ENCODE data around the gene C2orf69. TPM values are rescaled to one million over a fixed set of nuclear protein-coding genes. Genes with fewer than 3 reads are reported as not detected.

The C2orf69 gene
- total and polyA plus RNA-seq, 3 donors from 2014 or later: 16.8 to 21.7 (median 19.8) TPM

- H3K4me1 ChIP-seq: no peaks in the 10 kb centered on the region
- H3K27ac ChIP-seq: no peak overlapping the region
- no peaks in the 10 kb centered on the region for H3K27me3 ChIP-seq
- no peaks in the 10 kb centered on the region for H3K36me3 ChIP-seq (ENCODE audit: low read depth, missing control alignments)
- H3K9me3 ChIP-seq: no peaks in the 10 kb centered on the region
- H3K4me3 ChIP-seq: no peak overlapping the region
- TF ChIP-seq CTCF (IDR thresholded peaks at IDR 0.05): no peak
- TF ChIP-seq POLR2A (IDR thresholded peaks at IDR 0.05): no peak
- 95 to 96% methylated on average over 1 of the region's 1 CpG for WGBS, 2 donors
- DNase-seq: no peak
- intact Hi-C loops (cut with DNase I; ENCODE audit: low total_unique reads): no loop called here
Measured at GRCh38 chr2:199966976-199967375, 55.9 kb downstream of the C2orf69 start.

GRCh38 chr2:199968126-199968525 is 57.0 kb downstream of the C2orf69 start:
- H3K9me3 ChIP-seq: no peaks in the 10 kb centered on the region
- TF ChIP-seq CTCF (IDR thresholded peaks at IDR 0.05) (no peak), POLR2A (IDR thresholded peaks at IDR 0.05) (no peak)
- no peaks in the 10 kb centered on the region for H3K36me3 ChIP-seq (ENCODE audit: low read depth, missing control alignments)
- H3K4me1 ChIP-seq: no peaks in the 10 kb centered on the region
- WGBS, 2 donors: 89 to 100% methylated on average over 1 of the region's 1 CpG
- no peak overlapping the region for H3K4me3 ChIP-seq
- DNase-seq: no peak
- H3K27me3 ChIP-seq: no peaks in the 10 kb centered on the region
- intact Hi-C loops (cut with DNase I; ENCODE audit: low total_unique reads): no loop called here
- H3K27ac ChIP-seq: no peak overlapping the region

- no peak for TF ChIP-seq POLR2A (IDR thresholded peaks at IDR 0.05)
- TF ChIP-seq CTCF (IDR thresholded peaks at IDR 0.05): no peak
- intact Hi-C loops (cut with DNase I; ENCODE audit: low total_unique reads): no loop called here
- Histone ChIP-seq H3K9me3 (no peaks in the 10 kb centered on the region), H3K27ac (no peak overlapping the region), H3K36me3 (ENCODE audit: low read depth, missing control alignments) (no peaks in the 10 kb centered on the region), H3K27me3 (no peaks in the 10 kb centered on the region), H3K4me1 (no peaks in the 10 kb centered on the region), H3K4me3 (no peak overlapping the region)
- DNase-seq: no peak
- 83 to 90% methylated on average over 6 of the region's 6 CpGs for WGBS, 2 donors
Measured at GRCh38 chr2:199972088-199972626, 61.1 kb downstream of the C2orf69 start.

- WGBS, 2 donors: 28% methylated on average over 2 of the region's 2 CpGs
- Histone ChIP-seq H3K4me1 (no peaks in the 10 kb centered on the region), H3K27me3 (no peaks in the 10 kb centered on the region), H3K36me3 (ENCODE audit: low read depth, missing control alignments) (no peaks in the 10 kb centered on the region), H3K9me3 (no peaks in the 10 kb centered on the region), H3K4me3 (no peak overlapping the region), H3K27ac (no peak overlapping the region)
- TF ChIP-seq CTCF (IDR thresholded peaks at IDR 0.05) (peak; percentile 30 to 34 (median 31)), POLR2A (IDR thresholded peaks at IDR 0.05) (no peak)
- no peak for DNase-seq
- intact Hi-C loops (cut with DNase I; ENCODE audit: low total_unique reads): no loop called here
Measured at GRCh38 chr2:199973703-199974102, 62.6 kb downstream of the C2orf69 start.

- 89 to 92% methylated on average over 3 of the region's 3 CpGs for WGBS, 2 donors
Measured at GRCh38 chr2:199975273-199975895, 64.3 kb downstream of the C2orf69 start.

More at GRCh38 chr2:199975273-199975895, 64.3 kb downstream of the C2orf69 start:
- TF ChIP-seq CTCF (IDR thresholded peaks at IDR 0.05) (no peak), POLR2A (IDR thresholded peaks at IDR 0.05) (no peak)
- Histone ChIP-seq H3K4me3 (no peak overlapping the region), H3K27ac (no peak overlapping the region), H3K9me3 (no peaks in the 10 kb centered on the region), H3K27me3 (no peaks in the 10 kb centered on the region), H3K4me1 (no peaks in the 10 kb centered on the region), H3K36me3 (ENCODE audit: low read depth, missing control alignments) (no peaks in the 10 kb centered on the region)
- intact Hi-C loops (cut with DNase I; ENCODE audit: low total_unique reads): no loop called here
- DNase-seq: no peak

All from testis (tissue), 3 donors.